SK-N-SH treated with all-trans-retinoic acid at 6 μM for 48 hours (cell line): ENCODE measurements around the gene COX7A2.

Experiments
- ARNTL ChIP-seq: fragments of 450-650 bp; formaldehyde crosslinking; IDR thresholded peaks from 2 replicates; pipeline ENCODE4 v1.5.0; 2020; ENCODE audit warnings: low read depth, mild to moderate bottlenecking, moderate library complexity, borderline replicate concordance
- CSDC2 ChIP-seq: fragments of 250-450 bp; sonication (Bioruptor Pico); IDR thresholded peaks from 2 replicates; pipeline ENCODE4 v1.5.0; 2020; ENCODE audit warnings: mild to moderate bottlenecking, moderate library complexity
- ESRRG ChIP-seq: fragments of 250-450 bp; sonication (Bioruptor Pico); IDR thresholded peaks from 2 replicates; pipeline ENCODE4 v1.6.1; 2021; ENCODE audit warnings: mild to moderate bottlenecking
- GLIS3 ChIP-seq: fragments of 250-450 bp; sonication (Bioruptor Pico); IDR thresholded peaks from 2 replicates; pipeline ENCODE4 v1.5.0; 2020; ENCODE audit warnings: mild to moderate bottlenecking, moderate library complexity
- SNAI2 ChIP-seq: fragments of 250-450 bp; sonication (Bioruptor Pico); IDR thresholded peaks from 2 replicates; pipeline ENCODE4 v1.5.0; 2020; ENCODE audit warnings: mild to moderate bottlenecking, moderate library complexity
- ZFP3 ChIP-seq: fragments of 250-450 bp; sonication (Bioruptor Pico); IDR thresholded peaks from 2 replicates; pipeline ENCODE4 v1.5.0; 2020; ENCODE audit warnings: mild to moderate bottlenecking, moderate library complexity
- ZFP30 ChIP-seq: fragments of 450-650 bp; formaldehyde crosslinking; IDR thresholded peaks from 2 replicates; pipeline ENCODE4 v1.5.0; 2022; ENCODE audit warnings: mild to moderate bottlenecking, moderate library complexity
- ZNF8 ChIP-seq: fragments of 450-650 bp; formaldehyde crosslinking; IDR thresholded peaks from 2 replicates; pipeline ENCODE4 v1.5.0; 2020; ENCODE audit warnings: mild to moderate bottlenecking, moderate library complexity
- TF ChIP-seq, protein P1 (sequence below): fragments of 250-450 bp; sonication (Bioruptor Pico); IDR thresholded peaks from 2 replicates; pipeline ENCODE4 v1.8.0; 2020; ENCODE audit warnings: mild to moderate bottlenecking, moderate library complexity, borderline replicate concordance
- TF ChIP-seq, protein P2 (sequence below): fragments of 250-450 bp; sonication (Bioruptor Pico); IDR thresholded peaks from 2 replicates; pipeline ENCODE4 v1.5.1; 2020; ENCODE audit warnings: low read depth, mild to moderate bottlenecking, moderate library complexity

- no peak for TF ChIP-seq ARNTL (CRISPR knock-in tag)
- TF ChIP-seq ZNF8 (CRISPR knock-in tag): no peak
- TF ChIP-seq CSDC2: no peak
- TF ChIP-seq GLIS3 (CRISPR knock-in tag): no peak
- no peak for TF ChIP-seq ZFP30
- TF ChIP-seq SNAI2 (CRISPR knock-in tag): no peak
- no peak for TF ChIP-seq ESRRG (CRISPR knock-in tag)
- TF ChIP-seq, protein P1, sequence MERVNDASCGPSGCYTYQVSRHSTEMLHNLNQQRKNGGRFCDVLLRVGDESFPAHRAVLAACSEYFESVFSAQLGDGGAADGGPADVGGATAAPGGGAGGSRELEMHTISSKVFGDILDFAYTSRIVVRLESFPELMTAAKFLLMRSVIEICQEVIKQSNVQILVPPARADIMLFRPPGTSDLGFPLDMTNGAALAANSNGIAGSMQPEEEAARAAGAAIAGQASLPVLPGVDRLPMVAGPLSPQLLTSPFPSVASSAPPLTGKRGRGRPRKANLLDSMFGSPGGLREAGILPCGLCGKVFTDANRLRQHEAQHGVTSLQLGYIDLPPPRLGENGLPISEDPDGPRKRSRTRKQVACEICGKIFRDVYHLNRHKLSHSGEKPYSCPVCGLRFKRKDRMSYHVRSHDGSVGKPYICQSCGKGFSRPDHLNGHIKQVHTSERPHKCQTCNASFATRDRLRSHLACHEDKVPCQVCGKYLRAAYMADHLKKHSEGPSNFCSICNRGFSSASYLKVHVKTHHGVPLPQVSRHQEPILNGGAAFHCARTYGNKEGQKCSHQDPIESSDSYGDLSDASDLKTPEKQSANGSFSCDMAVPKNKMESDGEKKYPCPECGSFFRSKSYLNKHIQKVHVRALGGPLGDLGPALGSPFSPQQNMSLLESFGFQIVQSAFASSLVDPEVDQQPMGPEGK (CRISPR knock-in tag): no peak
- TF ChIP-seq ZFP3: no peak
- TF ChIP-seq, protein P2, sequence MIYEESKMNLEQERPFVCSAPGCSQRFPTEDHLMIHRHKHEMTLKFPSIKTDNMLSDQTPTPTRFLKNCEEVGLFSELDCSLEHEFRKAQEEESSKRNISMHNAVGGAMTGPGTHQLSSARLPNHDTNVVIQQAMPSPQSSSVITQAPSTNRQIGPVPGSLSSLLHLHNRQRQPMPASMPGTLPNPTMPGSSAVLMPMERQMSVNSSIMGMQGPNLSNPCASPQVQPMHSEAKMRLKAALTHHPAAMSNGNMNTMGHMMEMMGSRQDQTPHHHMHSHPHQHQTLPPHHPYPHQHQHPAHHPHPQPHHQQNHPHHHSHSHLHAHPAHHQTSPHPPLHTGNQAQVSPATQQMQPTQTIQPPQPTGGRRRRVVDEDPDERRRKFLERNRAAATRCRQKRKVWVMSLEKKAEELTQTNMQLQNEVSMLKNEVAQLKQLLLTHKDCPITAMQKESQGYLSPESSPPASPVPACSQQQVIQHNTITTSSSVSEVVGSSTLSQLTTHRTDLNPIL (CRISPR knock-in tag): no peak
Observed at GRCh38 chr6:75222261-75222660, 21.3 kb downstream of the COX7A2 start.
